ENCODE measurements around the gene CETP.
"Not testable (repeated sequence)": the region's sequence is repeated elsewhere in the genome, so short reads cannot be mapped to it uniquely, and the experiment has no call there.

Gene CETP

DNA sequence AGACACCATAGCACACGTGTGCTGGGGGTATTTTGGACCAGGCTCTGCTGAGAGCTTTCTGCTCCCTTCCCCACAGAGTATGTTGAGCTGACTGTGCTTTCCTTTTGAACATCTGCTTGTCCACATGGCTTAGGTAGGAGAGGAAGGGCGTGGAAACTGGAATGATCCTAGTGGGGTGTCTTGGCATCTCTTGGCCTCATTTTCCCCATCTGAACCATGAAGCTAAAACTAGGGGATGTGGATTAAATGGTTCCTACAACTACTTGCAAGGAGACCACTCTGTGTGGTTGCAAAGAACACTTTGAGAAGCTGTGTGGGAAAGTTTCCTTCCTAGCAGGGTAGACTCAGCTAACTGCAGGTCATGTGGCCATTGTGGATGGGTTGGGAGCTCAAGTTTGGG lies 20.9 kb downstream of the CETP start:
- no peak for DNase-seq

DNA sequence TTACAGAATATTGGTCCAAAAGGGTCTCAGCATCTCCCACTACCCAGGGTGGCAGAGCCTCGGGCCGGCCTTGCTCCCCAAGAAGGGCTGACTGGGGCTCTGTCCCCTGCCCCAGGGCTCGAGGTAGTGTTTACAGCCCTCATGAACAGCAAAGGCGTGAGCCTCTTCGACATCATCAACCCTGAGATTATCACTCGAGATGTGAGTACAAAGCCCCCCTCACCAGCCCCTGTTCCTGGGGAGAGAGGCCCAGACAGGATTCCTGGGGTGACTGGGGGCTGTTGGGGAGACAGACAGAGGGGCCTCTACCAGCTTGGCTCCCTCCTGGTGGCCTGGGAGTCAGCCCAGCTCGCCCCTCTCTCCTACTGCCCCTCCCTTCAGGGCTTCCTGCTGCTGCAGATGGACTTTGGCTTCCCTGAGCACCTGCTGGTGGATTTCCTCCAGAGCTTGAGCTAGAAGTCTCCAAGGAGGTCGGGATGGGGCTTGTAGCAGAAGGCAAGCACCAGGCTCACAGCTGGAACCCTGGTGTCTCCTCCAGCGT lies 21.5 kb downstream of the CETP start:
- DNase-seq: no peak

DNA sequence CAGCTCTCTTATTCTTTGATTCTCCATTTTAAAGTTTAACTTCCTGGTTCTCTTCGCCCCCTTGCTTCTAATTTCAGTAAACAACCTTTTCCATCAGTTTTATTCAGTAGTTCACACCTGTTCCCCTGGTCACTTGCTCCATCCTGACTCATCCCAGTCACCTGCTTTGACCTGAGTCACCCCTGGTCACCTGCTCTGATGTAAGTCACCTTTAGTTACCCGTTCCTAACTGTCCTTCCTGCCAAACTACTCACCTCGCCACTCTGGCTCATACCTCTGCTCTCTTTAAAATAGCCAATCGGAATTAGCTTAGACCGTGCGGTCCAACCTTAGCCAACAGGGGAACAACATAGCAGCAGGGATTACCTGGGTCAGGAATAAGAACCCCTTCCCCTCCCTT lies 22.9 kb downstream of the CETP start:
- no peak for DNase-seq

DNA sequence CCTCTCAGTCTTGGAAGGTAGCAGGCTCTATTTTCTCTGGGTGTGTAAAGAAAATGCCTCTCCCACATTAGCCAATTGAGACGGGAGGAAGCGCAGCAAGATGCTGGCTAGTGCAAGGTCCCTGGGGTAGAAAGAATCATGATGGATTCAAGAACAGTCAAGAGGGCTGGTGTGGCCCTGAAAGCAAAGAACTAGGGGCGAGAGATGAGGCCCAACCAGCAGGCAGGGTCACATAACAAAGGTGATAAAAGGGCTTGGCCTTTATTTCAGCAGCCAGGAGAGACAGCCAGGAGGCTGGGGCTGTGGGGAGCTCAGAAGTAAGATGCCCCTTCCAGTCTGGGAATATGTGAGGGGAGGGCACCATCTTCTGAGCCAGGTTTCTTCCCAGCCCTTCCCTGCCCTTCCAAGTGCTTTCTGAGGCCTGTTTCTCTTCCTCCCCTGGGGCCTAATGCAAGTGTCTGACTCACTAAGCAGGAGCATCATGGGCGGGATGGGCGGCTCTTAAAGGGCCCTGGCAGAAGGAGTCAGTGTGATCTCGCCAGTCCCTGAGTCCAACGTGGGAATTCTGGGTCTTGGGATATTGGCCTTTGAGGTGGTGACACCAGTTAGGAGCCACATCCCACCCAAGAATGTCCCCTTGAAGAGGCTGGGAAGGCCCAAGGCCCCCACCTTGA lies 23.7 kb downstream of the CETP start:
- no peak for DNase-seq

DNA sequence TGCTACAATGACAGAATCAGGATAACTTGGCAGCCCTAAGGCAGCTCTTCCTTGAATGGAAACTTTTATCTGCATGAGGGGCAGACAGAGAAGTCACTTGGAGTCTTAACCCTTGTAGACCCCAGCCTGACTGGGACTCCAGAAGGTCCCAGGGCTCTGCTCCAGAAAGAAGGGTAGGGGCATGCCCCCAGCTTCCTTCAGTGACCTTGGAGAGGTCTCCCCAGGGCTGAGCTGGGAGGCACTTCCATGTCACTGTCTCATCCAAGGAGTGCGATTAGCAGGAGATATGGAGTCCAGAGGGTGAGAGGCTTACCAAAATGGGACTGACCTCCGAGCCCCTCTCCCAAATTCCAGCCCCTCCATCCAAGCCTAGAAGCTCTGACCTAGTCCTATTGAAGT lies 24.2 kb downstream of the CETP start:
- no peak for DNase-seq

DNA sequence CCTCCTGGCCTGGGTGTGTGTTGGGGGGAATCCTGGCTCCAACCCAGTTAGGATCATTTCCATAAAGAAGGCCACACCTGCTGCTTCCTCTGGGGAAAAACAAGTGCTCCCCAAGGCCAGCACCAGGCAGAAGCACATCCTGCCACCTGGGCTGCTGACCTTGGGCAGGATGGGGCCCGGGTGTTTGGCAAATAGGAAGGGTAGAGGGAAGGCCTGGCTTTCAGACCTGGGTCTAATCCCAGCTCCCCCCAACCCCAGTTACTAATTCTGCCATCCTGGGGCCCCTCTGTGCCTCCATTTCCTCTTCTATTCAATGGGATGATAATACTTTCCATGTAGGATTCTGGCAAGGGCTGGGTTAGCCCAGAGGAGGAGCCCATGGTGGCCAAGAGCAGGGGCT lies 24.6 kb downstream of the CETP start:
- no peak for DNase-seq

DNA sequence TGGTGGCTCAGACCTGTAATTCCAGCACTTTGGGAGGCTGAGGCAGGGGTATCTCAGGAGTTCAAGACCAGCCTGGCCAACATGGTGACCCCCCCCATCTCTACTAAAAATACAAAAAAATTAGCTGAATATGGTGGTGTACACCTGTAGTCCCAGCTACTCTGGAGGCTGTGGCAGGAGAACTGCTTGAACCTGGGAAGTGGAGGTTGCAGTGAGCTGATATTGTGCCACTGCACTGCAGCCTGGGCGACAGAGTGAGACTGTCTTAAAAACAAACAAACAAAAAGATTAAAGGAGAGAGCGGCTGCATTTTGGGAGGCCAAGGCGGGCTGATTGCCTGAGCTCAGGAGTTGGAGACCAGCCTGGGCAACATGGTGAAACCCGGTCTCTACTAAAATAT lies 25.2 kb downstream of the CETP start:
- DNase-seq: not testable (repeated sequence)

DNA sequence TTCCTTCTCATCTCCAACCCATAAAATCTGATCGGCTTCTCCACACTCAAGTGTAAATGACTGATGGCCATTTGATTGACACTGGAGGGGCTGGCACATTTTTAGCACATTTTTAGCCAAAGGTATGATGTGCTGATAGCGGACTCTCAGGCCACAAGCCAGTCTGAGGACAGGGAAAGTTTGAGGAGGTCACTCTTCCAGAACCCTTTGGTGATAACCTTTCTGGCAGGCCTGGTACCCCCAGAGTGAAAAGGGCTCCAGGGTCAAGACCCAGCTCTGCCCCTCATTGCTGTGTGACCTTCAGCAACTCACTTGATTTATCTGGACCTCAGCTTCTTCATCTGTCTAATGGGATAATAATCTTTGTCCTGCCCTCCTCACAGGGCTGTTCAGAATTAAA lies 25.9 kb downstream of the CETP start:
- no peak for DNase-seq

DNA sequence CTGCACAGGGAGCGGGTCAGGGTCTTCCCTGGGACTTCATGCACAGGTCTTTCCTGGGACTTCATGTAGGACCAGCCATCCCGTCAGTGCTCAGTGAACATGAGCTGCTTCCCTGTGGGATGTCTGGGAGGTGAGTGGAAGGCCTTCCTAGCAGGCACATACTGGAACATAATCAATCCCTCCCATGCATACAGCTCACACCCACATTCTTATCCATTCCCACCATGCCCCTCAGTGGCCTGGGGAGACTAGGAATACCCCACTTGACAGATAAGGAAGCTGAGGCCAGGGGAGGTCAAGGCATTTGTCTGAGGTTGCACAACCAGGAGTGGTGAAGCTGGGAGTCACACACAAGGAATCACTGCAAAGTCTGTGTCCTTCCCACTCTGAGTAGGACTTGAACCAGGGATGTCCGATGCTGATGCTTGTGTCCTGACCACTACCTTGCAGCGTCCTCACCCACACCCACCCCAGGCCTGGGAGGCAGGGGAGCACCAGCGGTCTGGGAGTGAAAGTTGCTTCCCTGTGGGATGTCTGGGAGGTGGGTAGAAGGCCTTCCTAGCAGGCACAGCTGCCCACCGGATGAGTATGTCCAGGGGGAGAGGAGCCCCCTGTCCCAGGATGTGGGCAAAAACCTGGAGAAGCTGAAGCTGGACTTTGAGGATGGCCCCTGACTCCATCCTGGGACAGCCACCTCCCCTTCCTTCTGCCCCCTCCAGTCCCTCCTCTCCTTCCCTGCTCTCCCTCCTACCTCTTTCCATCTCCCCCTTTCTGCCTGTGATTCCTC lies 26.6 kb downstream of the CETP start:
- DNase-seq: no peak

DNA sequence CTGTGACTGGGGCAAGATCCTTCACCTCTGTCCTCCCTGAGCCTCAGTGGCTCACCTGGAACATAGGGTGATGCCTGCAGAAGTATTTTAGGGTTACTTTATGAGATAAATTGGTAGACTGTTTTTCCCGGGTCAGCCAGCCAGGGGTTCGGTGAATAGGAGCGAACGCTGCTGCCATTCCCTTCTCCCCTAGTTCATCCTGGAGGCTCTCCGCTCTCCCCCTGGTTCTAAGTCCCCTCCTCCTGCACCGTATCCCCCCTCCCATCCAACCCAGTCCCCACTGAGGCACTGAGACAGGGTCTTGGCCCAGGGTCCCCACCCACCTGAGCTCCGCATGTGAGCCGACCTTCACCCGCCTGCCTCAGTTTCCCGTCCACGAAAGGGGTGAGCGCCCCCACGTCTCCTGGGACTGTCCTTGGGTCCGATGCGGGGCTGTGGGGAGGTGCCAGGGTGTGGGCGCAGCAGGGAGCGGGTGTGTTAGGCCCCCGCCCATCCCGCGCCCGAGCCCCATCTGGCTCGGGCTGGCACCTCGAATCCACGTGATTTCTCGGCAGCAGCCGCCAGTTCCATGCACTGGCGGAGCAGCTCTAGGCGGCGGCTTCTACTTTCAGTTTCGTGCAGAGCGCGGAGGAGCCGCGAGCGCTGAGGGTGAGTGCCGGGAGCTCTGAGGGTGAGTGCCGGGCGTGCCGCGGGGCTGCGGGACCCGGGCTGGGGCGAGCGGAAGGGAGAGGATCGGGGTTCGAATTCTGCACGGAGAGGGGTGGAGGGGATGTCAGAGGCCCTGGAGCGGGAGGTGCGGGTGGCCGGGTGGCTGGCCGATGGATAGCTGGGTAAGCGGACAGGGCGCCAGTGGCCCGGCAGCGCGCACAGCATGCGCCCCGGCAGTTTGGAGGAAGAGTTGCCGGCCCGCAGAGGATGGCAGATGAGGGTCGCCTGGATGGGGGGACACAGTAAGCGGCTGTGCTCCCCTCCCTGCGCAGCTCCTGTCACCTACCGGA lies 27.5 kb downstream of the CETP start, which contains the start of gene NLRC5:
NLRC5 (plus strand) TSS at position 610 of the 998 bp plus-strand sequence. CDS start 31,156 bp downstream, outside the sequence.
- DNase-seq: peak; percentile 31

DNA sequence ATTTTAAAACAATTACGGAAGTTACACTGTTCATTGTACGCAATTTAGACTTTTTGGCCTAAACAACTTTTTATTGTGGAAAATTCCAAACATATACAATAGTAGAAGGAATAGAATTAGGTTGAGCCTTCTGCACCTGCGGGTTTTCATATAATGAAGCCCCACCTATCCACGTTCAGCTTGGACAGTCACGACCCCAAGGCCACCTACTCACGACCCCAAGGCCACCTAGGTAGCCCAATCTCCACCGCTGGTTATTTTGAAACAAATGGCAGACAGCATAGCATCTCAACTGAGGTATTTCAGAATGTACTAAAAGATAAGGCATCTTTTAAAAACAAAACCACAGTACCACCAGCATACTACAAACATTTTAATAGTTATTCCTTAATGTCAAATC lies 28.2 kb downstream of the CETP start:
- DNase-seq: no peak

DNA sequence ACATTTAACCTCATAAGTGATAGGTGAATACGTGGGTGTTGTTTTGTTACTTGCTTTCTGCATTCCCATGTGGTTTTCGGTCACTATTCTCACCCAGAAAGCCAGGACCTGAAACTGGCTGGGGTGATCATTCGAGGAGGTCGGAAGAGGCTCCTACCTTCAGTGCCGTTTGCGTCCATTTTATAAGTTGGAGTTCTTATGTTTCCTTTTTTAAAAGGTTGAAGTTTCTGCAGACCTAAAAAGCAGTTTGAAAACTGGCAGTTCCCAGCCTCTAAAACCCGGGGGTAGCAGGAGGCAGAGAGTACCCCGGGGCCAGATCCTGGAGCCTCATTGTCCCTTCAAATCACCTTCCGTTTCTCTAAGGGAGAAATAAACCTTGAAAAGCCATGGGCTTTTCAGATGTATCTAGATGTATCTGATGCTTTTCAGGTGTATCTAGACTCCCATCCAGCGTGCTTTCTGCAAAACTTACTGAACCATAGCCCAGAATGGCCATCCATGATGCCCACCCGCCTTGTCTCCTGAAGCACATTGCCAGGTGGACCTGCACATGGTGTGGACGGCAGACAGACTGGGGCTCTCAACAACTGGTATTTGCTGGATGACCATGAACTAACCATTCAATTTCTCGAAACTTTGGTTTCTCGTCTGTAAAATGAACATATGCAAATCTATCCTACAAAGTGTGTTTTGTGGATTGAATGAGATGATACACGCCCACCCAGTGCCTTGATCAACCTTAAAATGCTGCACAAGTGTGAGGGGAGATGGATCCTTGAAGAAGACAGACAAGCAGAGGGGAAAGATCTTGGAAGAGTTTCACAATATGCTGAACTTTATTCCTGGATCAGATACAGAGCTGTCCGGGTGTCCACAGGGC lies 28.9 kb downstream of the CETP start:
- DNase-seq: no peak

DNA sequence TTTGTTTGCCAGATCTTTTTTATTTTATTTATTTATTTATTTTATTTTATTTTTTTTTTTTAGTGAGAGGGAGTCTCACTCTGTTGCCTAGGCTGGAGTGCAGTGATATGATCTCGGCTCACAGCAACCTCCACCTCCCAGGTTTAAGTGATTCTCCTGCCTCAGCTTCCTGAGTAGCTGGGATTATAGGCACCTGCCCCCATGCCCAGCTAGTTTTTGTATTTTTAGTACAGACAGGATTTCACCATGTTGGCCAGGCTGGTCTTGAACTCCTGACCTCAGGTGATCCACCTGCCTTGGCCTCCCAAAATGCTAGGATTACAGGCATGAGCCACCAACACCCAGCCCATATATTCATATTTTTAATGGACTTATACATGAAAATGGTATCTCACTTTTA lies 30.7 kb downstream of the CETP start:
- DNase-seq: not testable (repeated sequence)

DNA sequence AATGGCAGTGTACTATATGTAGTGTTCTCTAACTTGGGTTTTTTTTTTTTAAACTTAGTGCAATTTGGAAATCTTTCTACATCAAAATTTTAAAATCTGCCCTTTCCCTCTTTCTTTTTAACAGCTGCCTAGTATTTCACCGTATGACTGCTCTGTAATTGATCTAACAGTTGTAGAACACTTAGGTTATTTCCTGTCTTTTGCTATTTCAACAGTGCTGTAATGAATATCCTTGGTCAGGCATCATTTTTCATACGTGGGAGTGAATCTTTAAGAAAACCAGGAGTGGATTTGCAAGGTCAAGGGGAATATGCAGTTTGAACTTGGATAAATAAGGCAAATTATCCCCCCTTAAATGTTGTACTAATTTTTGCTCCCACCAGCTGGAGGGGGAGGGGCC lies 31.5 kb downstream of the CETP start:
- DNase-seq: no peak

DNA sequence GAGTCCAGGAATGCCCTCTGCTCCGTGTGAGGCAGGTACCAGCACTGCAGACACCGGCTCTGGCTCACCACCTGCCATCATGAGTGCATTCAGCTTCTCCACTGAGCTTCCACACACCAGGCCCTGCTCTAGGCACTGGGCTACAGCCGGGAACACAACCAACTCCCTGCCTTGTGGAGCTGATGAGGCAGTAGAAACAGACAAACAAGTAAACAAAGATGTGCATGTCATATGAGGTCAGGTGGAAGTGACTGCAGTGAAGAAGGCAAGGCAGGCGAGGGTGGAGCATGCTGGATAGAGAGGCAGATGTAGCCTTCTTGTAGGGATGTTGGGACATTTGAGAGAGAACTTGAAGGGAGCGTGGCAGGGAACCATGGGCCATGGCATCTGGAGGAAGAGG lies 32.6 kb downstream of the CETP start:
- no peak for DNase-seq

DNA sequence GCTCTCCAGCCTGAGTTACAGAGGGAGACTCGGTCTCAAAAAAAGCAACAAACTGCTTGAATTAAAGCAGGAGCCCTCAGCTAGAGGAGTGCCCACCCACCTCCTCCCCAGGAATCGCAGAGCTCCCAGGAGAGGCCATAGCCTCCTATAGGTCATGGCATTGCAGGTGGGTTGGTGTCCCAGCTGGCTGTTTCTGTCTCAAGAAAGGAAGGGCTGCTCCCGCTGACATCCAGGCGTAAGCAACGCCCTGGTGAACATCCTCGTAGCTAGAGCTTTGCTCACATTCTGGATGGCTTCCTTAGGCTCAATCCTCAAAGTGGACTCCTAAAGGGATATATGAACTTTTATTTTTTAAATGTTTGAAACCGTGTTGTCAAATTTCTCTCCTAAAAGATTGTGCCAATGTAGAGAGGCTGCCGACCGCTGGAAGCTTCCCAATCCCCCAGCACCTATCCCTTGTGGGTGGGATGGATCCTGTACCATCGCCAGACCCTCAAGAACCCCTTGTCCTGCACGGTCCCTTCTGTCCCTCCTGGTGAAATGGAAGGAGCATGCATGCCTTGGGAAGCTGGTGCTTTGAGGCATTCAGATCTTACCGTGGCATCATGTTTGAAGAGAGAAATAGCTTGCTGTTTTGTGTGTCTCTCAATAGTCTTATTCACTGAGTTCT lies 33.5 kb downstream of the CETP start:
- no peak for DNase-seq

DNA sequence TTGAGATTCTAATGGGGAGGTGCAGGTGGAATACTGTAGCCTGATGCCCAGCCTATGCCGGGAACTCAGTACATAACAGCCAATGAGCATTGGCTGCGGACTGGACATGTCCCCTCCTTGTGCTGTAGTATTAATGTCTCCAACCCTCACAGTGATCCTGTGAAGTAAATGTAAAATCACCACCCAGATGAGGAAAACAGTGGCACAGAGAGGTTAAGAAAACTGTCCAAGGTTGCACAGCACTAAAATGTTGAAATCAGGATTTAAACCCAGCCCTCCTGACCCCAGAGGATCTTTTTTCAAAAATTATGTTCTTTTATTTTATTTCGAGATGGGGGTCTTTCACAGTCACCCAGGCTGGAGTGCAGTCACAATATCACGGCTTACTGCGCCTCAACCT lies 35.5 kb downstream of the CETP start:
- no peak for DNase-seq

DNA sequence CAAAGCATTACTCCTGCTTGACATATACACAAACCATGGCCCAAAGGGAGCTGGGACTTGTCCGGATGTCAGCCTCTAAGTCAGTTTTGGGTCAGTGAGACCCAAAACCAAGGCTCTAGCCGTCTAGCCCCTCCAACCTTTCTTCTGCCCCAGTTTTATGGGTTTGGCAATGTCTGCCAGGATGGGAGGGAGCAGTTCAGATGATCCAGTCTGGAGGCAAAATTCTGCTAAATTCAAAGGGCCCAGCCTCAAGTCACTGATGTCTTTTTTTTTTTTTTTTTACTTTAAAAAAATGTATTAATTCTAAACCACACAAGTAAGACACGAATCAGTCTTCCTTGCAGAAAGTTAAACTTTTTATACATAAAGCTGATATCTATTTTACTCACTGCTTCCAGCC lies 36.2 kb downstream of the CETP start:
- DNase-seq: no peak

DNA sequence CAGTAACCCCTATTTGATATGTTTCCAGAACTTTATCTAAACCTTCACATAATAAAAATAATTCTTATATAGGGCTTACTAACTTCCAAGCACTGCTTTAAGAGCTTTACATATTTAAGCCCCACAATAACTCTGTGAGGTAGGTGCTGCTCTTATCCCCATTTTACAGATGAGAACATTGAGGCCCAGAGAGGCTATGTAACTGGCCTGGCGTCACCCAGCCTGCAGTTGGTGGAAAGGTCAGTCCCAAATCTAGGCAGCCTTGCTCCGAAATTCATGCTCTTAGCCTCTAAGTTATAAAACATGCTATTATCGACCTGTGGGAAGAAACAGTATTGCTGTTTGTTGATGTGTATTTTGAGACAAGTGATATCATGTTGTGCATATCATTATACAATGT lies 36.6 kb downstream of the CETP start:
- DNase-seq: no peak

DNA sequence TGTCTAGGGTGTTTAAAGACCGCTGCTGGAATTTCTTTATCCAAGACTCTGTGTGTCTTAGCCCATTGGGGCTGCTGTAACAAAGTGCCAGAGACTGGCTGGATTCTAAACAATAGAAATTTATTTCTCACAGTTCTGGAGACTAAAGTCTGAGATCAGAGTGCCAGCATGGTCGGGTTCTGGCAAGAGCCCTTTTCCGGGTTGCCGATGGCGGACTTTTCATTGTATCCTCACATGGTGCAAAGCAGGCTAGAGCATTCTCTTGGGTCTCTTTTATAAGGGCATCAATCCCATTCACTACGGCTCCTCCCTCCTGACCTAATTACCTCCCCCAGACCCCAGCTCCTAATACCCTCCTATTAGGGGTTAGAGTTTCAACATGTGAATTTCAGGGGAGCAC lies 37.1 kb downstream of the CETP start:
- no peak for DNase-seq
